NCI-H2227 (cell line): Measurements from ENCODE around the gene CASQ1.

Experiments used
- DNase-seq: peaks from one replicate; lab custom pipeline; 2025; ENCODE audit not compliant: unreplicated experiment; lab: John Stamatoyannopoulos, UW

The CASQ1 gene

DNA sequence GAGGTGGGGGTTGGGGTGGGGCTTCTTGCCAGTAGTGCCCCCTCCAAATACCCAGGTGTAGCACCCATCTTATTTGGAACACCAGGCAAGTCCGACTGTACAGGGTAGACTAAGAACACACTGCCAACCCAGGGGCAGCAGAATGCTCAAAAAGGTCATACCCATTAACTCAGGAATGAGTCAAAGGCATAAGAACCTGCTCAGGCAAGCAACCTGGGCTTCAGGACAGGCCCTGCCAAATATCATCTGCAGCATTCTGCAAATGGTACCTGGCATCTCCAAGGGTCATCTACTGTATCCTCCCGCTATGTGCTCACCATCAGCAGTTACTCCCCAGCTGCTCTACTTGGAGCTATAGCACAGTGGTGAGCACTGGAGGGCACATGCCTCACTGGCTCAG is 34.2 kb downstream of the CASQ1 start:
- no peak for DNase-seq

GRCh38 chr1:160225345-160225744 is 35.0 kb downstream of the CASQ1 start:
- no peak for DNase-seq

- DNase-seq: no peak
Observed at GRCh38 chr1:160226623-160227022, 36.2 kb downstream of the CASQ1 start.

DNA sequence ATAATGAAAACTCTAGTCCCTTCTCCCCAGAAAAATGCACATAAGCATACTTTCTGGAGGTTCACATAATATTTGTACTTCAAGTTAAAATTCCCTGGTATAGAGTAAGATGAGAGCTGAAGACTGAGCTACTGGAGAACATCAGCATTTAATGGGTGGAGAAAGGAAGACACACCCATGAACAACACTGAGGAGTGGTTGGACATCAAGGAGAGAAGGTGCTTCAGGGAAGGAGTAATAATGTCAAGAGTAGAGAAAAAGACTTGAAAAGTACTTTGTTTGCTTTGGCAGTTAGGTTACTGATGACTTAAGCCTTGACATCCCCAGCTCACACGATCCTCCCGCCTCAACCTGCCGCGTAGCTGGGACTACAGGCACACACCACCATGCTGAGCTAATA is 36.7 kb downstream of the CASQ1 start:
- no peak for DNase-seq

DNA sequence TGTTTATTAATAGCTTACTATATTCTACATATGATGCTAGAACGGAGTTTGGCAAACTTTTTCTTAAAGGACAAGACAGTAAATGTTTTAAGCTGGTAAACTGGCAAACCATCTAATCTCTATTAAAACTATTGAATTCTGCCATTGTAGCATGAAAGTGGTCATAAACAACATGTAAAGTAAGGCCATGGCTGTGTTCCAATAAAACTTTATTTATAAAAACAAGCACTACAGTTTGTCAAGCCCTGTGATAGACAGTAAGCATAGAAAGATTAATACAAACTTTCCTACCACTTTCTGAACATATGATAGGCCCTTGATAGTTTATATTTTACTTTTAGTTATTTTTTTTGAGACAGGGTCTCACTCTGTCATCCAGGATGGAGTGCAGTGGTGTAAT is 37.2 kb downstream of the CASQ1 start:
- DNase-seq: no peak

DNA sequence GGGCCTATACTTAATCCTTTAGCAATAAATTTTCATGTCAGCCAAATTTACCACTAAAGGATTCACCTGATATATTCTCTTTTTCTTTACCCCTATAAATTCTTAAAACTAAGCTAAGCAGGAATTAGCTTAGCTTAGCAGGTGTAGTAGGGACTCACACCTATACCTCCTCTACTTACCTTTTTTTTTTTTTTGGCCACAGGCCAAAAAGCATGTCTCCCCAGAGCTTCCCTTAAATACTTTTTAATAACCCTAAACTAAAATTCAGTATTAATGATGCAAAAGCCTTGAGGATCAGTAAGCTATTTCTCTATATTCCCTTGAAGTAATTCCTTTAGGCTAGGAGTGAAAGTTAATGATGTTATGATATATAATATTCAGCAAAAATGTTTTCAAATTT is 38.1 kb downstream of the CASQ1 start:
- no peak for DNase-seq

- no peak for DNase-seq
Observed at GRCh38 chr1:160232911-160233310, 42.5 kb downstream of the CASQ1 start.

DNA sequence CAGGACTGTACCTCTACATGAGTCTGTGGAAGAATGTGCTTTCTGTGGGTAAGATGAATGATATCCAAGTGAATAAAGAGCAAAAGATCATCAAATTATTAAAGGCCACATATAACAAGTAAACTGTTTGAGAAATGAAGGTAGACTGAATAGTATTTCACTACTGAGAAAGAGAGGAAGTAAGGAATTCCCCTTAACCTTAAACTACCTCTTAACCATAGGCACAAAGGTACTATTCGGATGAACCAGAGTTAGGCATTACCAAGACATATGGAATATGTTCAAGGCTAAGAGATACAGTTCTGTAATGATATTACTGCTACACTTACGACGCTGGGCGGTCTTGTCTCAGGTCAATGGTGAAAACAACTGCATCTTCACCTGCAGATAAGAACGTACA is 46.4 kb downstream of the CASQ1 start:
- DNase-seq: no peak

GRCh38 chr1:160237558-160237957 is 47.2 kb downstream of the CASQ1 start:
- no peak for DNase-seq

DNA sequence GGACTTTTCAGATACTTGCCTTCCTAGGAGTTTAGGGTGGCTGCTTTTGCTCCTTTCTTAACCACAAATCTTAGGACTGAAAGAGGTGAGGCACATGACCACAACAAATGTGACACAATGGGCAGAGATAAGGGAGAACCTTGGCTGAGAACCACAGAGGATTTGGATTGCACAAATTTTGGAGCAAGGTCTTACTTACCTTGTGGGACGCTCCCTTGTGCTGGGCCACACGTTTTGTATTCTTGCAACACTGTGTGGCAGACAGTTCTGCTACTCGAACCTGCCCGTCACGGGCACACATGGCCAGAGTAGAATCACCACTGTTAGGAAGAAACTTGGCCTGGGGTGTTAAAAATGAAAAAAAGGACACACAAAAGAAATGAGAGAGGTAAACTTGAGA is 48.0 kb downstream of the CASQ1 start:
- no peak for DNase-seq

GRCh38 chr1:160239582-160240299 is 49.4 kb downstream of the CASQ1 start:
- no peak for DNase-seq

DNA sequence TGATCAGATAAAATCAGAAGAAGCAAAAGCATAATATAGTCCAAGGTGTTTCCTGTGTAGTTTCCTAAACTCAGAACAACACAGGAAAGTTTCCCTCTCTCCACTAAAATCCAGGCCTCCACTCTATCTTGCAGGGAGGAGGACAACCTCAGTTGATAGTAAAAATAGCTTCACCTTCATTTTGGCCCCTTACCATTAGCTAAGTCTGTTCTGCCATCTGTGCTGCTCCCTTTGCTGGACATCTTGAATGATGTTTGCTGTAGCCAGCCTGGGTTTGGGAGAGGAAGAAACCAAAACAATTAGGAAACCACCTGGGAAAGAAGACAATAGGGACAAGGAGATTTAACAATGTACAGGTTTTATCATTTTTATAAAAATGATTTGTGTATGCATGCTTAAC is 53.4 kb downstream of the CASQ1 start:
- DNase-seq: no peak

DNA sequence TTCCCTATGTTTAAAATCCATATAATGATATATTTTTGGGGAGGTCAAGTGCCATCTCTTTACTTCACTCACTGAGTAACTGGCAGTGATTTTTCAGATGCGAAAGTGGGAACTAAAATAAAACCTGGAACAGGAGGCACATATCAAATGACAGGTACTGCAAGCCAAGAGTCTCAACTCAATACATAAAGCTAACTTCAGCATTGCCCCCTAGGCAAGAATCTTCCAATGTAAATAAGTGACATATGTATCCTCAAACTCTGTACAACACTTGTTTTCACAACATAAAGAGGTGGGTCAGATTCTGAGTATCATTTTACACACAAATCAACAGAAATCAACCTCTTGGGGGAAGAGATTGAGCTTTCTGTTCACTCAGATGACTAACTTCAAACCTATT is 53.8 kb downstream of the CASQ1 start:
- DNase-seq: peak; percentile 10

DNA sequence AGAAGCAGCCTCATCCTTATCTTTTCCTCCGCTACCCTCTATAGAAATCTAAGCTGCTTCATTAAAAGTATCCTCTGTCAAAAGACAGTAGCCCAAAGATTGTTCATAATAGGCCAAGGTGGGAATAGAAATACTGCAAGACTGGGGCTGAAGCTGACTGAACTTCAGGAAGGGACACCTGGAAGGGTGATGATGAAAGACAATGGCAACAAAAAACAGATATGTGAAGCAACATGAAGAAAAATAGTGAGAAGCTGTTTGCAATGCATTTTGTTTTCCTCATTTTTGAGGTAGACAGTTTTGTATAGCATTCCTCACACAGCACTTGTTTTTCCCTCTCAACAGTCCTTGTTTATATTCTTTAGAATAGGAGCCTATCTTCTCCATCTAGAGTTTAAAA is 55.1 kb downstream of the CASQ1 start:
- DNase-seq: no peak

DNA sequence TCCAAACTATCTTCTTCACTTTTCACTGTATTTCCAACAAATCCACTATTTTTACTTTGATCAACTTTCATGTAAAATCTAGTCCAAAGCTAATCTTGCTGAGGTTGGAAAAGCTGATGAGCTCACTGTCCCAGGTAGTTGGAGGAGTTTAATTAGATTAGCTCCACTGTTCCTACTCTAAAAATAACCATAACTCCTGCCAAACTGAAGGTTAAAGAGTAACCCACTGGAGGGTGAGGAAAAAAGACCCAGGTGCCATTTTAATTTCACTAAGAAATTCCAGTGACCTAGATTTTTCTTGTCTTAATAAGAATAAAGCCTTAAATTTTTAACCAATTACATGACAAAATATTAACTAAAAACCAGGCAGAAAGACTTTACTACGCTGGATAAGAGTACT is 56.7 kb downstream of the CASQ1 start:
- DNase-seq: no peak

GRCh38 chr1:160251011-160251410 is 60.6 kb downstream of the CASQ1 start:
- no peak for DNase-seq
